ES-I3 (cell line): ENCODE measurements around the gene NANOS3.
A peak's percentile ranks its signal among the peaks of the same experiment; 100 is the strongest.

Experiments used
- H3K36me3 ChIP-seq: 2 replicates; pipeline ENCODE4 v1.6.1; 2013; ENCODE audit warnings: mild to moderate bottlenecking, low read length, control low read depth, moderate library complexity; ENCODE audit not compliant: insufficient read depth
- H3K4me1 ChIP-seq: 2 replicates; pipeline ENCODE4 v1.6.1; 2013; ENCODE audit warnings: mild to moderate bottlenecking, control low read depth, low read length; ENCODE audit not compliant: insufficient read depth
- H3K9ac ChIP-seq: 2 replicates; pipeline ENCODE4 v1.6.1; 2013; ENCODE audit warnings: low read depth, mild to moderate bottlenecking, low read length, moderate library complexity
- H3K9me3 ChIP-seq: 2 replicates; pipeline ENCODE4 v1.6.1; 2013; ENCODE audit warnings: mild to moderate bottlenecking, low read length, moderate library complexity; ENCODE audit not compliant: control insufficient read depth, insufficient read depth

The NANOS3 gene

GRCh38 chr19:13899912-13900584, 23.1 kb downstream of the NANOS3 start:
- Histone ChIP-seq H3K9me3 (no peaks in the 10 kb centered on the region), H3K36me3 (no peaks in the 10 kb centered on the region), H3K4me1 (no peaks in the 10 kb centered on the region), H3K9ac (no peak overlapping the region)

- Histone ChIP-seq H3K36me3 (no peaks in the 10 kb centered on the region), H3K9me3 (no peaks in the 10 kb centered on the region), H3K9ac (no peak overlapping the region), H3K4me1 (no peaks in the 10 kb centered on the region)
These were observed 26.1 kb downstream of the NANOS3 start for GRCh38 chr19:13902993-13903555.

GRCh38 chr19:13905634-13906520, 28.9 kb downstream of the NANOS3 start, which contains the start of the genes BRME1 and CC2D1A:
BRME1 (minus strand) TSS chr19:13906117; CDS start chr19:13904892, 1,225 bp downstream.
CC2D1A (plus strand) TSS chr19:13906201; CDS start chr19:13906442, 241 bp downstream.
- Histone ChIP-seq H3K9ac (peak within 1 kb of the TSS; percentile 76), H3K36me3 (no peaks in the 10 kb centered on the region), H3K4me1 (no peaks in the 10 kb centered on the region), H3K9me3 (no peaks in the 10 kb centered on the region)

- H3K4me1 ChIP-seq = no peaks in the 10 kb centered on the region
- no peaks in the 10 kb centered on the region for H3K9me3 ChIP-seq
- H3K9ac ChIP-seq = peak overlapping the region; percentile 76
- H3K36me3 ChIP-seq = no peaks in the 10 kb centered on the region
These were observed 29.6 kb downstream of the NANOS3 start for GRCh38 chr19:13906521-13906904.

- Histone ChIP-seq H3K9ac (peak overlapping the region; percentile 76), H3K36me3 (no peaks in the 10 kb centered on the region), H3K4me1 (no peaks in the 10 kb centered on the region), H3K9me3 (no peaks in the 10 kb centered on the region)
These were observed 30.0 kb downstream of the NANOS3 start for GRCh38 chr19:13906910-13907309.

- H3K9me3 ChIP-seq = no peaks in the 10 kb centered on the region
- no peaks in the 10 kb centered on the region for H3K4me1 ChIP-seq
- H3K36me3 ChIP-seq = no peaks in the 10 kb centered on the region
- H3K9ac ChIP-seq = no peak overlapping the region
These were observed 31.7 kb downstream of the NANOS3 start for GRCh38 chr19:13908674-13909073.

GRCh38 chr19:13909430-13909829, 32.5 kb downstream of the NANOS3 start:
- H3K9ac ChIP-seq = no peak overlapping the region
- no peaks in the 10 kb centered on the region for H3K9me3 ChIP-seq
- no peaks in the 10 kb centered on the region for H3K36me3 ChIP-seq
- no peaks in the 10 kb centered on the region for H3K4me1 ChIP-seq

- no peaks in the 10 kb centered on the region for H3K9me3 ChIP-seq
- H3K9ac ChIP-seq = no peak overlapping the region
- H3K4me1 ChIP-seq = no peaks in the 10 kb centered on the region
- peaks cover 2% of the 10 kb centered on the region; the same call in 1 of the 2 replicates for H3K36me3 ChIP-seq
These were observed 36.4 kb downstream of the NANOS3 start for GRCh38 chr19:13913352-13913751.

- Histone ChIP-seq H3K36me3 (peaks cover 2% of the 10 kb centered on the region), H3K9me3 (no peaks in the 10 kb centered on the region), H3K9ac (no peak overlapping the region), H3K4me1 (no peaks in the 10 kb centered on the region)
These were observed 37.8 kb downstream of the NANOS3 start for GRCh38 chr19:13914777-13915176.

GRCh38 chr19:13917888-13918406, 41.0 kb downstream of the NANOS3 start:
- Histone ChIP-seq H3K4me1 (no peaks in the 10 kb centered on the region), H3K9ac (no peak overlapping the region), H3K36me3 (peaks cover 13% of the 10 kb centered on the region), H3K9me3 (no peaks in the 10 kb centered on the region)

- H3K4me1 ChIP-seq = no peaks in the 10 kb centered on the region
- H3K36me3 ChIP-seq = peaks cover 13% of the 10 kb centered on the region
- H3K9me3 ChIP-seq = no peaks in the 10 kb centered on the region
- H3K9ac ChIP-seq = no peak overlapping the region
These were observed 41.9 kb downstream of the NANOS3 start for GRCh38 chr19:13918726-13919411.

- H3K9me3 ChIP-seq = no peaks in the 10 kb centered on the region
- peaks cover 13% of the 10 kb centered on the region for H3K36me3 ChIP-seq
- no peaks in the 10 kb centered on the region for H3K4me1 ChIP-seq
- H3K9ac ChIP-seq = no peak overlapping the region
These were observed 43.6 kb downstream of the NANOS3 start for GRCh38 chr19:13920524-13920923.

GRCh38 chr19:13920940-13921747, 44.2 kb downstream of the NANOS3 start:
- Histone ChIP-seq H3K9ac (no peak overlapping the region), H3K4me1 (no peaks in the 10 kb centered on the region), H3K9me3 (no peaks in the 10 kb centered on the region), H3K36me3 (peaks cover 15% of the 10 kb centered on the region)
